ENCODE results near the gene RAI1.

Gene RAI1

GRCh38 chr17:17719199-17719940 is 38.1 kb downstream of the RAI1 start:
- DNase-seq: no peak

GRCh38 chr17:17719966-17720543 is 38.8 kb downstream of the RAI1 start:
- DNase-seq: no peak

- DNase-seq: no peak
Measured at GRCh38 chr17:17721140-17721668, 39.9 kb downstream of the RAI1 start.

- DNase-seq: peak; percentile 68
Measured at GRCh38 chr17:17722081-17722905, 41.0 kb downstream of the RAI1 start.

- no peak for DNase-seq
Measured at GRCh38 chr17:17722906-17723353, 41.7 kb downstream of the RAI1 start.

- DNase-seq: peak; percentile 41
Measured at GRCh38 chr17:17723354-17724261, 42.4 kb downstream of the RAI1 start.

- DNase-seq: no peak
Measured at GRCh38 chr17:17724307-17725010, 43.2 kb downstream of the RAI1 start.

GRCh38 chr17:17725011-17725751 is 43.9 kb downstream of the RAI1 start:
- peak; percentile 13 for DNase-seq

- DNase-seq: no peak
Measured at GRCh38 chr17:17725752-17726457, 44.6 kb downstream of the RAI1 start.

- DNase-seq: no peak
Measured at GRCh38 chr17:17726458-17727060, 45.3 kb downstream of the RAI1 start.

GRCh38 chr17:17727111-17727659 is 45.9 kb downstream of the RAI1 start:
- DNase-seq: no peak

GRCh38 chr17:17728146-17728545 is 46.9 kb downstream of the RAI1 start:
- DNase-seq: no peak

- DNase-seq: no peak
Measured at GRCh38 chr17:17728550-17729251, 47.4 kb downstream of the RAI1 start.

GRCh38 chr17:17729620-17730249 is 48.5 kb downstream of the RAI1 start:
- no peak for DNase-seq

GRCh38 chr17:17730250-17730935 is 49.1 kb downstream of the RAI1 start:
- DNase-seq: no peak

- no peak for DNase-seq
Measured at GRCh38 chr17:17732444-17732843, 51.2 kb downstream of the RAI1 start.

GRCh38 chr17:17732892-17733670 is 51.8 kb downstream of the RAI1 start:
- DNase-seq: peak; percentile 39
